Measurements from ENCODE around the gene PHLPP2.

The PHLPP2 gene

DNA sequence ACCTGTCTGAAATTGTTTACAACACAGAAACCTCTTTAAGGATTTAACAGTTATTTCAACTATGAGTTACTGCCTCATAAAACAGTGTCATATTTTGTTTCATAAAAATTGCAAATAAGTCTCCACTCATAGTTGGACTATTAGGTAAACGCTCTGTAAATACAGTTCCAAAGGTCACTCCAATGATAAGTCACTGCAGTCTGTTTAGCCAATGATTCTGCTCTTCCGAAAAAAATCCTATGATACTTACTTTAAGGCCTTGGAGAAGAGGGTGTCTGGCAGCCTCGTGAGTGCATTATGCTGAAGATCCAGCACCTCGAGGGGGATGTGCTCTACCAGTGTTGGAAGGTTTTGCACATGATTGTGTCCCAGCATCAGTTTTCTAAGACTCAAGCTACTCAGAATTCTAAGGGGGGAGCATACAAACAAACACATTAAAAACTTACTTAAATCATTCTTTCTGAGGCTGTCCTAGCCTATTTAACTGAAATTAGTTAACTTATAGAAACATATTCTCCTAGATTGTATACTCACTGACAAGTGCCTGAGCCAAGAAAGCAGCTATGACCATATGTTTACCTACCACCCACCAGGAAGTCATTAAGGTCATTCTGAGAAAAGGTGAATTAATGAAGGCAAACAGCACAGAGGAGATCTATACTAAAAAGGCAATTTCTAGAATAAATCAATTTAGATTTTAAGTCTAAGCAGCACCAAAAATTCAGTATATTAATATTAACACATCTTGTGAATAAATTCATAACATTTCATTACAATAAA, 57.4 kb downstream of the PHLPP2 start:
- H3K27ac ChIP-seq (ENCODE audit: low read depth, low read length, poor library complexity, severe bottlenecking) = no peak overlapping the region
- H3K9me3 ChIP-seq (ENCODE audit: low read length) = no peaks in the 10 kb centered on the region
- peaks cover 47% of the 10 kb centered on the region for H3K36me3 ChIP-seq (ENCODE audit: insufficient read depth, low read length)
- no peak overlapping the region for H3K9ac ChIP-seq (ENCODE audit: low read length)
- H3K4me3 ChIP-seq (ENCODE audit: low read depth, low read length, poor library complexity, severe bottlenecking) = no peak overlapping the region
- no peaks in the 10 kb centered on the region for H3F3A ChIP-seq (ENCODE audit: insufficient read depth, low read length)
- no peaks in the 10 kb centered on the region for H3K27me3 ChIP-seq (ENCODE audit: insufficient read depth, low read length)
- H3K4me1 ChIP-seq (ENCODE audit: insufficient read depth, low read length, severe bottlenecking) = no peaks in the 10 kb centered on the region
- no peaks in the 10 kb centered on the region for H3K9me2 ChIP-seq (ENCODE audit: low read depth, low read length)
- no peaks in the 10 kb centered on the region for H3K79me2 ChIP-seq (ENCODE audit: insufficient read depth, low read length)
- no peak overlapping the region for H3K4me2 ChIP-seq (ENCODE audit: low read length)
- no peaks in the 10 kb centered on the region for H4K20me1 ChIP-seq (ENCODE audit: insufficient read depth, low read length)
- no peak overlapping the region for H2AFZ ChIP-seq (ENCODE audit: low read length)
- TF ChIP-seq EZH2 (IDR thresholded peaks at IDR 0.05; ENCODE audit: borderline replicate concordance, low read length) = no peak
- TF ChIP-seq, protein P1, sequence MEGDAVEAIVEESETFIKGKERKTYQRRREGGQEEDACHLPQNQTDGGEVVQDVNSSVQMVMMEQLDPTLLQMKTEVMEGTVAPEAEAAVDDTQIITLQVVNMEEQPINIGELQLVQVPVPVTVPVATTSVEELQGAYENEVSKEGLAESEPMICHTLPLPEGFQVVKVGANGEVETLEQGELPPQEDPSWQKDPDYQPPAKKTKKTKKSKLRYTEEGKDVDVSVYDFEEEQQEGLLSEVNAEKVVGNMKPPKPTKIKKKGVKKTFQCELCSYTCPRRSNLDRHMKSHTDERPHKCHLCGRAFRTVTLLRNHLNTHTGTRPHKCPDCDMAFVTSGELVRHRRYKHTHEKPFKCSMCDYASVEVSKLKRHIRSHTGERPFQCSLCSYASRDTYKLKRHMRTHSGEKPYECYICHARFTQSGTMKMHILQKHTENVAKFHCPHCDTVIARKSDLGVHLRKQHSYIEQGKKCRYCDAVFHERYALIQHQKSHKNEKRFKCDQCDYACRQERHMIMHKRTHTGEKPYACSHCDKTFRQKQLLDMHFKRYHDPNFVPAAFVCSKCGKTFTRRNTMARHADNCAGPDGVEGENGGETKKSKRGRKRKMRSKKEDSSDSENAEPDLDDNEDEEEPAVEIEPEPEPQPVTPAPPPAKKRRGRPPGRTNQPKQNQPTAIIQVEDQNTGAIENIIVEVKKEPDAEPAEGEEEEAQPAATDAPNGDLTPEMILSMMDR (IDR thresholded peaks at IDR 0.05; ENCODE audit: low read length) = no peak

DNA sequence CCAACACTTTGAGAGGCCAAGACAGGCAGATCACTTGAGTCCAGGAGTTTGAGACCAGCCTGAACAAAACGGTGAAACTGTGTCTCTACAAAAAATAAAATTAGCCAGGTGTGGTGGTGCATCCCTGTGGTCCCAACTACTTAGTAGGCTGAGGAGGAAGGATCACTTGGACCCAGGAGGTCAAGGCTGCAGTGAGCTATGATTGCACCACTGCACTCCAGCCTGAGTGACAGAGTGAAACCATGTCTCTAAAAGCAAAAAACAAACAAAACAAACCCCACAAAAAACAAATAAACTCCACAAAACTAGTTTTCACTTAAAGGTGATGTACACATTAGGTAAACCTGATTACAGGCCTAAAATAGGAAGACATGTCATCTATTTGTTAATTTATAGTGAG, 58.2 kb downstream of the PHLPP2 start:
- Histone ChIP-seq H3K79me2 (ENCODE audit: insufficient read depth, low read length) (no peaks in the 10 kb centered on the region), H3K27ac (ENCODE audit: low read depth, low read length, poor library complexity, severe bottlenecking) (no peak overlapping the region), H3K36me3 (ENCODE audit: insufficient read depth, low read length) (peaks cover 47% of the 10 kb centered on the region)

DNA sequence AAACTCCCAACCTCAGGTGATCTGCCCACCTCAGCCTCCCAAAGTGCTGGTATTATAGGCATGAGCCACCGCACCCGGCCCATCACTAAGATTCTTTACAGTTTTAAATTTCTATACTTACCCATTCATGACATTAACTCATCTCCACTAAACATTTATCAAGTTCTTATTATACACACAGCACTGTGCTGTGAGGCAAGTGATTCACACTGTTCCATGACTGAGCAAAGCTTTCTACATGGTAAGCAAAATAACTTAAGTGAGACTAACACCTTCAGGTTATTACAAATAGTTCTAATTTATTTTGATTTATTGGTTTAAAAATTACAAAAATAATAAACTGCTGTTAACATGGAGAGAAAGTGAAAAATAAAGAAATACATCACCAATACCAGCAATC, 65.0 kb downstream of the PHLPP2 start:
- Histone ChIP-seq H4K20me1 (ENCODE audit: insufficient read depth, low read length) (no peaks in the 10 kb centered on the region), H3K79me2 (ENCODE audit: insufficient read depth, low read length) (no peaks in the 10 kb centered on the region), H3K4me1 (ENCODE audit: insufficient read depth, low read length, severe bottlenecking) (no peaks in the 10 kb centered on the region), H2AFZ (ENCODE audit: low read length) (no peak overlapping the region), H3K4me2 (ENCODE audit: low read length) (no peak overlapping the region), H3K9ac (ENCODE audit: low read length) (no peak overlapping the region), H3K9me2 (ENCODE audit: low read depth, low read length) (no peaks in the 10 kb centered on the region), H3K36me3 (ENCODE audit: insufficient read depth, low read length) (peaks cover 39% of the 10 kb centered on the region), H3K27me3 (ENCODE audit: insufficient read depth, low read length) (no peaks in the 10 kb centered on the region), H3K9me3 (ENCODE audit: low read length) (no peaks in the 10 kb centered on the region), H3K4me3 (ENCODE audit: low read depth, low read length, poor library complexity, severe bottlenecking) (no peak overlapping the region), H3F3A (ENCODE audit: insufficient read depth, low read length) (no peaks in the 10 kb centered on the region), H3K27ac (ENCODE audit: low read depth, low read length, poor library complexity, severe bottlenecking) (no peak overlapping the region)
- TF ChIP-seq, protein P1 (IDR thresholded peaks at IDR 0.05; ENCODE audit: low read length) = no peak
- TF ChIP-seq EZH2 (IDR thresholded peaks at IDR 0.05; ENCODE audit: borderline replicate concordance, low read length) = no peak

More for the DNA sequence above, 58.2 kb downstream of the PHLPP2 start:
- Histone ChIP-seq H3K9me3 (ENCODE audit: low read length) (no peaks in the 10 kb centered on the region), H4K20me1 (ENCODE audit: insufficient read depth, low read length) (no peaks in the 10 kb centered on the region), H3F3A (ENCODE audit: insufficient read depth, low read length) (no peaks in the 10 kb centered on the region), H3K9me2 (ENCODE audit: low read depth, low read length) (no peaks in the 10 kb centered on the region), H3K27me3 (ENCODE audit: insufficient read depth, low read length) (no peaks in the 10 kb centered on the region), H3K9ac (ENCODE audit: low read length) (no peak overlapping the region), H3K4me3 (ENCODE audit: low read depth, low read length, poor library complexity, severe bottlenecking) (no peak overlapping the region), H3K4me2 (ENCODE audit: low read length) (no peak overlapping the region), H3K4me1 (ENCODE audit: insufficient read depth, low read length, severe bottlenecking) (no peaks in the 10 kb centered on the region), H2AFZ (ENCODE audit: low read length) (no peak overlapping the region)
- TF ChIP-seq, protein P1 (IDR thresholded peaks at IDR 0.05; ENCODE audit: low read length) = no peak
- no peak for TF ChIP-seq EZH2 (IDR thresholded peaks at IDR 0.05; ENCODE audit: borderline replicate concordance, low read length)

Data from OCI-LY1 (cell line).